Effector memory CD8-positive, alpha-beta T cell (primary cell): Measurements from ENCODE around the gene KBTBD3.

ENCODE experiments used
- ATAC-seq: fragments of 150-1000 bp; cut with Tn5 transposase; replicated peaks from 2 replicates; pipeline ENCODE4 v1.10.0; 2021; ENCODE audit warnings: mild to moderate bottlenecking, moderate library complexity
- DNase-seq, 3 experiments: peaks; one replicate each; pipeline ENCODE4 v3.0.0; 2021
- H3K27ac Mint-ChIP-seq, 2 donors: one replicate each; pipeline ENCODE4 v1.8.0; 2022; ENCODE audit warnings: mild to moderate bottlenecking in 2 of 2, mixed read lengths in 2 of 2, moderate library complexity in 2 of 2
- H3K27me3 Mint-ChIP-seq, 2 donors: one replicate each; pipeline ENCODE4 v1.8.0; 2022; ENCODE audit warnings: mixed read lengths in 2 of 2
- H3K36me3 Mint-ChIP-seq: one replicate; pipeline ENCODE4 v1.8.0; 2022; ENCODE audit warnings: mild to moderate bottlenecking, moderate library complexity, mixed read lengths; ENCODE audit not compliant: insufficient read depth
- H3K4me1 Mint-ChIP-seq, 2 donors: one replicate each; pipeline ENCODE4 v1.8.0; 2022; ENCODE audit warnings: low read depth in 2 of 2, mixed read lengths in 2 of 2
- H3K4me3 Mint-ChIP-seq, 2 donors: one replicate each; pipeline ENCODE4 v1.8.0; 2022; ENCODE audit warnings: mild to moderate bottlenecking in 2 of 2, mixed read lengths in 2 of 2, moderate library complexity in 2 of 2
- H3K9me3 Mint-ChIP-seq, 2 donors: one replicate each; pipeline ENCODE4 v1.8.0; 2022; ENCODE audit warnings: mixed read lengths in 2 of 2

Gene KBTBD3

DNA sequence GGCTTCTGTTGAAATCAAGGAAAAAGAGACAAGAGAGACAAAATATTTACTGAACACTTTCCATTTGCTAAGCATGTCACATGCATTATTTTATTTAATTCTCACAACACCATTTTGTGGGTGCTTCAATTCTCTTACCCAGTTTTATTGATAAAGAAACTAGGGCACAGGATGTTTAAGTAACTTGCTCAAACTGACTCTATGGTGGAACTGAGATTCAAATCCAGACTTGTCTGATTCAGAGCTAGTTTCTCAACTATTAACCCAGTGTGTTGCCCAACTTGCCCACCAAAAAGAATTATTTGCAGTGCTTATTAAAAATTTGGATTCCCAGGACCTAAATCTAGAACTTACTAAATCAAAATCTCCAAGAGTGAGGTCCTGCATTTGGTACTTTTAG is 33.6 kb downstream of the KBTBD3 start:
- no peak for DNase-seq
- Mint-ChIP-seq H3K27me3 (peaks cover 14 to 30% of the 10 kb centered on the region in 2 donors), H3K4me1 (no peaks in the 10 kb centered on the region), H3K27ac (no peak overlapping the region), H3K4me3 (no peak overlapping the region), H3K36me3 (no peaks in the 10 kb centered on the region), H3K9me3 (no peaks in the 10 kb centered on the region)
- ATAC-seq, result no peak

DNA sequence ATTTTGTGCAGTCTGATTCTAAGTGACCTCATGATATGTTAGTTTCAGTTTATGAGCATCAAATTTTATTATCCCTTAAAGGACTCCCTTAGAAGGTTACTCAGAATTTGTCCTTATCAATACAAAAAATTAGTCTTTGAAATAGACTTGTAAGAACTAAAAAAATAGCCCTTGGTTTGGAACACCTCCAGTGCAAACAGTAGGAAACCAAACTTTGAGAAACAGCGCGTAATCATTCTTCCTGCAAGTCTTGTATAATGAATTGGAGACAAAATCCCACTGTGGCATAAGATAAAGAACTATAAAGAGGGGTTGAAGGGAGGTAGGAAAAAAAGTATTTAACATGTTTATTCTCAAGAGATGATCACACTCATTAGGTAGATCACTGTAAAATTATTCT is 44.3 kb downstream of the KBTBD3 start:
- Mint-ChIP-seq H3K36me3 (no peaks in the 10 kb centered on the region), H3K9me3 (no peaks in the 10 kb centered on the region), H3K4me1 (no peaks in the 10 kb centered on the region), H3K27ac (no peak overlapping the region), H3K27me3 (peaks cover 46 to 54% of the 10 kb centered on the region in 2 donors), H3K4me3 (no peak overlapping the region)
- no peak for ATAC-seq
- no peak for DNase-seq

DNA sequence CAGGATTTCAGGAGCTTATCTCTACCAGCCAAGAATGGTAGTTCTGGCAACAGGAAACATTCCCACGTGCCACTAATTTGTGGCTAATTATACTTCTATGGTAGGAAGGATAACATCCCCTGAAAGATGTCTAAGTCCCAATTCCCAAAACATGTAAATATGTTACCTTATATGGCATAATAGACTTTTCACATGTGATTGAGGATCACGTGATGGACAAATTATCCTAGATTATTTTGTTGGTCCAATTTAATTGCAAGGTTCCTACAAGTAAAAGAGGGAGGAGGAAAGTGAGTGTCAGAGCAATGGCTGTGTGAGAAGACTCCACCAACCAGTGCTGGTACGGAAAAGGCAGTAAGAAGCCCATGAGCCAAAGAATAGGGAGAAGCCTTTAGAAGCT is 45.2 kb downstream of the KBTBD3 start:
- no peak overlapping the region for H3K27ac Mint-ChIP-seq
- no peaks in the 10 kb centered on the region for H3K9me3 Mint-ChIP-seq
- no peaks in the 10 kb centered on the region for H3K4me1 Mint-ChIP-seq
- DNase-seq (no peak), ATAC-seq (no peak)
- H3K4me3 Mint-ChIP-seq, result no peak overlapping the region
- H3K36me3 Mint-ChIP-seq, result no peaks in the 10 kb centered on the region
- H3K27me3 Mint-ChIP-seq, result peaks cover 41 to 56% of the 10 kb centered on the region in 2 donors

- Mint-ChIP-seq H3K27ac (no peak overlapping the region), H3K36me3 (no peaks in the 10 kb centered on the region), H3K4me1 (no peaks in the 10 kb centered on the region), H3K4me3 (no peak overlapping the region), H3K27me3 (peaks cover 41 to 56% of the 10 kb centered on the region in 2 donors), H3K9me3 (no peaks in the 10 kb centered on the region)
- ATAC-seq (no peak), DNase-seq (no peak)
Observed at GRCh38 chr11:106031202-106031810, 45.8 kb downstream of the KBTBD3 start.

- Mint-ChIP-seq H3K36me3 (no peaks in the 10 kb centered on the region), H3K27ac (no peak overlapping the region), H3K27me3 (peaks cover 36 to 50% of the 10 kb centered on the region in 2 donors), H3K9me3 (no peaks in the 10 kb centered on the region), H3K4me3 (no peak overlapping the region), H3K4me1 (no peaks in the 10 kb centered on the region)
- no peak for DNase-seq
- ATAC-seq, result no peak
Observed at GRCh38 chr11:106030609-106031008, 46.5 kb downstream of the KBTBD3 start.

- no peak for DNase-seq
- Mint-ChIP-seq H3K4me1 (peaks cover 25 to 43% of the 10 kb centered on the region in 2 donors), H3K27ac (peak overlapping the region; percentile 90 to 95), H3K27me3 (peaks cover 0 to 6% of the 10 kb centered on the region in 2 donors), H3K4me3 (peak overlapping the region; percentile 93 to 95), H3K9me3 (peaks cover 2 to 7% of the 10 kb centered on the region in 2 donors), H3K36me3 (peaks cover 14% of the 10 kb centered on the region)
- no peak for ATAC-seq
Observed at GRCh38 chr11:106022795-106023275, 54.3 kb downstream of the KBTBD3 start.

- H3K27me3 Mint-ChIP-seq, result no peaks in the 10 kb centered on the region
- ATAC-seq, result peak; percentile 94
Observed at GRCh38 chr11:106021967-106022794, 55.0 kb downstream of the KBTBD3 start, which contains the start of gene MSANTD4. Gene MSANTD4, minus strand, starts transcription at chr11:106022240. Its CDS starts 11,323 bp downstream, at chr11:106010917.

DNA sequence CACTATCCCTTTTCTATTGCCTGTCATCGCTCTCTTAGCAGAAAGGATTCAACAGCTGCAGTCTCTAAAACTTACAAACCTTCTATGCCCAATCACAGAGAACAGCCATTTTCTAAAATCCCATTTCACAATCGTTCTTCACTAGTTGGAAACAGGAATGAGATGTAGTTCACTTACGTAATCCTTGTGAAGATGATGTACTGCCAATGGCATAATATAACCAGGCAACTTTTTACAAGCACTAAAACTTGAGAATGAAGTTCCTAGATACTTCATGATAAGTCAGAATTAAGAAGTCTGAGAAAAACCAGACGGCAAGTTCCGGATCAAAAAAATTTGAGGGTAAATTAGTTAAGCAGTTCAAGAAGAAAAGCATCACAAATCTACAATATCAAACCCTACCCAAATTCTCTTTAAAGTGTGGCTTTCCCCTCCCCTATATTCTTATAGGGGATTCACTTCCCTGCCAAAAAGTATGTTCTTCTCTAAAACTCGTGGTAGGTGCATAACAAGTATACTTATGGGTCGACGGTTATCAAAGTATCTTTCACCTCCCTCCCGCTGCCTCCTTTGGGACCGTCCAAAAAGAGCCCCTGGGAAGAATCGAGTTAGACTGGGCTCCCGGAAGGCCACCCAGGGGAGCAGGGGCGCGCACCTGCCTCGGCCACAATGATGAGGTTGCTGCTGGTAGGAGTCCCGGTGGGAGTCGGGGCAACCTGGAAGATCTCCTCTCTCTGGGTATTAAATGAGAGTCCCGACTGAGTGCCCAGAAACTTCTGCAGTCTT is 55.8 kb downstream of the KBTBD3 start:
- H3K4me3 Mint-ChIP-seq, result peak overlapping the region; percentile 93 to 95
- no peak for ATAC-seq
- H3K27ac Mint-ChIP-seq, result peak overlapping the region; percentile 90 to 95
- H3K36me3 Mint-ChIP-seq, result peaks cover 14% of the 10 kb centered on the region
- H3K27me3 Mint-ChIP-seq, result no peaks in the 10 kb centered on the region
- peaks cover 26 to 47% of the 10 kb centered on the region in 2 donors for H3K4me1 Mint-ChIP-seq
- H3K9me3 Mint-ChIP-seq, result peaks cover 2 to 7% of the 10 kb centered on the region in 2 donors
- no peak for DNase-seq

More at GRCh38 chr11:106021967-106022794, 55.0 kb downstream of the KBTBD3 start, which contains the start of gene MSANTD4:
- H3K36me3 Mint-ChIP-seq, result peaks cover 14% of the 10 kb centered on the region
- H3K9me3 Mint-ChIP-seq, result peaks cover 2 to 7% of the 10 kb centered on the region in 2 donors
- peaks cover 25 to 43% of the 10 kb centered on the region in 2 donors for H3K4me1 Mint-ChIP-seq
- peak within 1 kb of the TSS; percentile 90 to 95 for H3K27ac Mint-ChIP-seq
- H3K4me3 Mint-ChIP-seq, result peak within 1 kb of the TSS; percentile 93 to 95
- peak; percentile 95 to 99 (median 96) for DNase-seq

- Mint-ChIP-seq H3K27ac (no peak overlapping the region), H3K4me1 (peaks cover 33 to 58% of the 10 kb centered on the region in 2 donors), H3K27me3 (no peaks in the 10 kb centered on the region), H3K36me3 (peaks cover 2% of the 10 kb centered on the region), H3K9me3 (no peaks in the 10 kb centered on the region), H3K4me3 (no peak overlapping the region)
- no peak for DNase-seq
- no peak for ATAC-seq
Observed at GRCh38 chr11:106017093-106017492, 60.1 kb downstream of the KBTBD3 start.

DNA sequence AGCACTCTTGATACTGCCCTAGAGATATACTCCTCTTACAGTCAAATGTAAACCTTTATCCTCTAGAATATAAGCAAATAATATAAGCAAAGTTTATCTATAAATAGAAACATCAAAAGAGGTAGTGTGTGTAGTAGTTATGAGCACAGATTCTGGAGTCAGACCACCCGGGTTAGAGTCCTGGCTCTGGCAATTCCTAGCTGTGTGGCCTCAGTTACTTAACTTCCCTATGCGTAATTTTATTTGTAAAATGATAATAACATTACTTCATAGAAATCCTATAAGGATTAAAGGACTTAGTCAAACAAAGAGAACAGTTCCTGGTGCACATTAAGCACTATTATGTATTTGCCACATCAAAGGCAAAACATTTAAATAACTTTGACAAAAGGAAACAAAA is 62.1 kb downstream of the KBTBD3 start:
- peaks cover 28 to 46% of the 10 kb centered on the region in 2 donors for H3K4me1 Mint-ChIP-seq
- H3K27me3 Mint-ChIP-seq, result no peaks in the 10 kb centered on the region
- H3K9me3 Mint-ChIP-seq, result no peaks in the 10 kb centered on the region
- no peak overlapping the region for H3K27ac Mint-ChIP-seq
- ATAC-seq (no peak), DNase-seq (no peak)
- H3K36me3 Mint-ChIP-seq, result peaks cover 5% of the 10 kb centered on the region
- H3K4me3 Mint-ChIP-seq, result no peak overlapping the region

DNA sequence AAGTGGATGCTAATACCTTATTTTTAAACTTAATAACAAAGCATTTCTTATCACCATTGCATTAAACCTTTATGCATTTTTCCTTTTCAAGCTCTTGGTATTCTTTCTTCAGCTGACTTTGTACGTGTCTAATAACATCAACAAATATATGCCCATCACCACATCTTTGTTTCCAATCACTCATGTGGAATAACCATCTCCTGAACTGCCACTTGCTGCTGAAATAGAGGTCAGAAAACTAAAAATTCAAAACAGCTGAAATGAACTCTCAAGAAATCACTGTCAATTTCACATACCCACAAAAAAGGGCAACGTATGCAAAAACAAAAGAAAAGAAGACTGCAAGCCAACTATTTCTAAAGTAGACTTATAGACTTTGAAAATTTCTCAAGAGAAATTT is 62.5 kb downstream of the KBTBD3 start:
- ATAC-seq (no peak), DNase-seq (no peak)
- Mint-ChIP-seq H3K36me3 (peaks cover 9% of the 10 kb centered on the region), H3K4me1 (peaks cover 28 to 46% of the 10 kb centered on the region in 2 donors), H3K27ac (no peak overlapping the region), H3K27me3 (no peaks in the 10 kb centered on the region), H3K9me3 (no peaks in the 10 kb centered on the region), H3K4me3 (no peak overlapping the region)

GRCh38 chr11:106014035-106014434 is 63.1 kb downstream of the KBTBD3 start:
- peaks cover 13% of the 10 kb centered on the region for H3K36me3 Mint-ChIP-seq
- ATAC-seq (no peak), DNase-seq (no peak)
- peaks cover 26 to 48% of the 10 kb centered on the region in 2 donors for H3K4me1 Mint-ChIP-seq
- H3K27ac Mint-ChIP-seq, result no peak overlapping the region
- no peak overlapping the region for H3K4me3 Mint-ChIP-seq
- H3K9me3 Mint-ChIP-seq, result no peaks in the 10 kb centered on the region
- H3K27me3 Mint-ChIP-seq, result no peaks in the 10 kb centered on the region

DNA sequence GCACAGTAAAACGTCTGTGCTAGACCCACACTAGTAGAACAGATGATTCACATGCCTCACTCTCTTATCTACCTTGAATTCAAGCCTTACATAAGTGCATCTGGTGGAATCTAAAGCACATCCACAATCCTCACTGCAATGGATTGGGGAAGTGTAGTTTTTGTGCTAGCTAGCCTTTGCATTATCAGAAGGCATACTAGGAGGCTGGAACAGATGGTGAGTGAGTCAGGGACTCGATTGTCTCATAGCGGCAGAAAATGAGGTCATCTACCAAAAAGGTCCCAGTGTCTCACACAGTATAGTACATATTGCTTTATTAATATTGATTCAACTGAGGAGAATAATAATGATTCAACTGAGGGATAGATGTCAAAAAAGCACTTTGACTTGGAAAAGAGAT is 64.4 kb downstream of the KBTBD3 start:
- Mint-ChIP-seq H3K4me1 (peaks cover 23 to 47% of the 10 kb centered on the region in 2 donors), H3K4me3 (no peak overlapping the region), H3K36me3 (peaks cover 22% of the 10 kb centered on the region), H3K27me3 (no peaks in the 10 kb centered on the region), H3K27ac (peak overlapping the region in 1 of 2 donors; percentile 60), H3K9me3 (no peaks in the 10 kb centered on the region)
- ATAC-seq, result no peak
- DNase-seq, result no peak
